KOPT-K1 (cell line): ENCODE measurements around the gene UGT2A2.
"Not testable (repeated sequence)": the region's sequence is repeated elsewhere in the genome, so short reads cannot be mapped to it uniquely, and the experiment has no call there.

ENCODE experiments used
- H3K27ac ChIP-seq: fragments of 200-600 bp; sonication (generic); 2 replicates; pipeline ENCODE4 v1.5.1; 2016; ENCODE audit warnings: antibody characterized with exemption, mild to moderate bottlenecking, low read depth, low read length; ENCODE audit not compliant: poor library complexity, severe bottlenecking
- H3K36me3 ChIP-seq: fragments of 200-600 bp; sonication (generic); 2 replicates; pipeline ENCODE4 v1.5.1; 2017; ENCODE audit warnings: antibody characterized with exemption, mild to moderate bottlenecking, low read length, moderate library complexity; ENCODE audit not compliant: insufficient read depth
- H3K9me3 ChIP-seq: fragments of 200-600 bp; sonication (generic); 2 replicates; pipeline ENCODE4 v1.5.1; 2017; ENCODE audit warnings: antibody characterized with exemption, low read length, mild to moderate bottlenecking; ENCODE audit not compliant: insufficient read depth, poor library complexity, severe bottlenecking

The UGT2A2 gene

GRCh38 chr4:69639542-69639941 is at the start of gene UGT2A2:
Gene UGT2A2 (minus strand): TSS chr4:69639642. CDS start chr4:69639640, 2 bp downstream.
- no peaks in the 10 kb centered on the region for H3K36me3 ChIP-seq
- no peak within 1 kb of the TSS for H3K27ac ChIP-seq
- H3K9me3 ChIP-seq, result no peaks in the 10 kb centered on the region

GRCh38 chr4:69684804-69685203 is 45.4 kb upstream of the UGT2A2 start:
- H3K36me3 ChIP-seq, result no peaks in the 10 kb centered on the region
- no peaks in the 10 kb centered on the region for H3K9me3 ChIP-seq
- no peak overlapping the region for H3K27ac ChIP-seq

GRCh38 chr4:69668680-69669079 is 29.2 kb upstream of the UGT2A2 start:
- H3K36me3 ChIP-seq, result no peaks in the 10 kb centered on the region
- no peaks in the 10 kb centered on the region for H3K9me3 ChIP-seq
- no peak overlapping the region for H3K27ac ChIP-seq

- H3K36me3 ChIP-seq, H3K9me3 ChIP-seq, H3K27ac ChIP-seq: not testable (repeated sequence)
Measured at GRCh38 chr4:69664009-69664408, 24.6 kb upstream of the UGT2A2 start.

- not testable (repeated sequence) for H3K27ac ChIP-seq, H3K9me3 ChIP-seq, H3K36me3 ChIP-seq
Measured at GRCh38 chr4:69661130-69661803, 21.8 kb upstream of the UGT2A2 start.

GRCh38 chr4:69658133-69658532 is 18.7 kb upstream of the UGT2A2 start:
- H3K9me3 ChIP-seq, result no peaks in the 10 kb centered on the region
- no peaks in the 10 kb centered on the region for H3K36me3 ChIP-seq
- no peak overlapping the region for H3K27ac ChIP-seq

GRCh38 chr4:69656653-69657158 is 17.3 kb upstream of the UGT2A2 start:
- no peaks in the 10 kb centered on the region for H3K9me3 ChIP-seq
- H3K36me3 ChIP-seq, result no peaks in the 10 kb centered on the region
- H3K27ac ChIP-seq, result no peak overlapping the region

GRCh38 chr4:69653147-69653546 is 13.7 kb upstream of the UGT2A2 start, which contains the start of gene UGT2A1:
Gene UGT2A1 (minus strand): TSS chr4:69653247. CDS start chr4:69647644, 5,603 bp downstream.
- Histone ChIP-seq H3K9me3 (no peaks in the 10 kb centered on the region), H3K27ac (no peak within 1 kb of the TSS), H3K36me3 (no peaks in the 10 kb centered on the region)

GRCh38 chr4:69650872-69651271 is 11.4 kb upstream of the UGT2A2 start:
- no peaks in the 10 kb centered on the region for H3K9me3 ChIP-seq
- H3K27ac ChIP-seq, result no peak overlapping the region
- no peaks in the 10 kb centered on the region for H3K36me3 ChIP-seq

GRCh38 chr4:69649629-69650028 is 10.2 kb upstream of the UGT2A2 start:
- no peak overlapping the region for H3K27ac ChIP-seq
- H3K9me3 ChIP-seq, result no peaks in the 10 kb centered on the region
- H3K36me3 ChIP-seq, result no peaks in the 10 kb centered on the region

GRCh38 chr4:69649207-69649606 is 9.8 kb upstream of the UGT2A2 start:
- no peaks in the 10 kb centered on the region for H3K36me3 ChIP-seq
- no peaks in the 10 kb centered on the region for H3K9me3 ChIP-seq
- H3K27ac ChIP-seq, result no peak overlapping the region

GRCh38 chr4:69642961-69643360 is 3.5 kb upstream of the UGT2A2 start:
- no peak overlapping the region for H3K27ac ChIP-seq
- H3K36me3 ChIP-seq, result no peaks in the 10 kb centered on the region
- H3K9me3 ChIP-seq, result no peaks in the 10 kb centered on the region

GRCh38 chr4:69640289-69640688 is 847 bp upstream of the UGT2A2 start:
- Histone ChIP-seq H3K9me3 (no peaks in the 10 kb centered on the region), H3K27ac (no peak overlapping the region), H3K36me3 (no peaks in the 10 kb centered on the region)

- Histone ChIP-seq H3K9me3 (no peaks in the 10 kb centered on the region), H3K36me3 (no peaks in the 10 kb centered on the region), H3K27ac (no peak overlapping the region)
Measured at GRCh38 chr4:69617083-69617694, 22.3 kb downstream of the UGT2A2 start.

GRCh38 chr4:69610484-69610883 is 29.0 kb downstream of the UGT2A2 start:
- H3K27ac ChIP-seq, result no peak overlapping the region
- no peaks in the 10 kb centered on the region for H3K36me3 ChIP-seq
- H3K9me3 ChIP-seq, result no peaks in the 10 kb centered on the region

GRCh38 chr4:69601065-69601464 is 38.4 kb downstream of the UGT2A2 start:
- H3K36me3 ChIP-seq, result no peaks in the 10 kb centered on the region
- no peaks in the 10 kb centered on the region for H3K9me3 ChIP-seq
- H3K27ac ChIP-seq, result no peak overlapping the region
